ENCODE data around the gene MLLT6. TPM values are rescaled to one million over a fixed set of nuclear protein-coding genes. Genes with fewer than 3 reads are reported as not detected.

Gene MLLT6
- total and polyA plus RNA-seq, 2 of the 13 experiments (the other 11 are each of a cell fraction or from before 2014, with no cell fraction given), result 50.7 to 69.5 TPM

GRCh38 chr17:38733982-38734973 lies 29.2 kb downstream of the MLLT6 start (continued):
- peak; percentile 64 for TF ChIP-seq PCBP2 (optimal IDR thresholded peaks at IDR 0.05; ENCODE audit: low read depth, low read length, poor library complexity, severe bottlenecking)
- TF ChIP-seq ZNF543 (CRISPR knock-in tag; IDR thresholded peaks at IDR 0.05), result no peak
- no peak for TF ChIP-seq KLF16 (CRISPR knock-in tag; IDR thresholded peaks at IDR 0.05)
- no peak for TF ChIP-seq THAP7 (CRISPR knock-in tag; IDR thresholded peaks at IDR 0.05)
- no peak for TF ChIP-seq CCAR2 (optimal IDR thresholded peaks at IDR 0.05; ENCODE audit: low read depth, low read length)
- TF ChIP-seq MXD3 (CRISPR knock-in tag; IDR thresholded peaks at IDR 0.05), result no peak
- no peak for TF ChIP-seq ZNF33A (CRISPR knock-in tag; IDR thresholded peaks at IDR 0.05; ENCODE audit: borderline replicate concordance)
- TF ChIP-seq HMGXB4 (CRISPR knock-in tag; IDR thresholded peaks at IDR 0.05; ENCODE audit: borderline replicate concordance in 1 of 2, low read depth in 1 of 2), result 0 out of 4 replicates have a peak, but pooled peaks of 1 of the 2 experiments have one; percentile 50
- no peak for TF ChIP-seq MTF2 (CRISPR knock-in tag; IDR thresholded peaks at IDR 0.05; ENCODE audit: borderline replicate concordance)
- no peak for TF ChIP-seq ZNF34 (CRISPR knock-in tag; IDR thresholded peaks at IDR 0.05; ENCODE audit: borderline replicate concordance)
- no peak for TF ChIP-seq ARID4A (CRISPR knock-in tag; IDR thresholded peaks at IDR 0.05; ENCODE audit: borderline replicate concordance)
- no peak for TF ChIP-seq REPIN1 (CRISPR knock-in tag; IDR thresholded peaks at IDR 0.05; ENCODE audit: borderline replicate concordance, low read depth)
- TF ChIP-seq ZNF562 (CRISPR knock-in tag; IDR thresholded peaks at IDR 0.05; ENCODE audit: borderline replicate concordance), result no peak
- peak in 1 of 2 experiments; percentile 60; a peak in 1 of 4 replicates for TF ChIP-seq POLR2A (IDR thresholded peaks at IDR 0.05; ENCODE audit: insufficient read depth in 1 of 2, low read depth in 2 of 2, low read length in 2 of 2)
- TF ChIP-seq ZNF180 (CRISPR knock-in tag; IDR thresholded peaks at IDR 0.05; ENCODE audit: borderline replicate concordance, low read depth), result no peak
- no peak for TF ChIP-seq ZNF232 (CRISPR knock-in tag; IDR thresholded peaks at IDR 0.05; ENCODE audit: borderline replicate concordance)
- TF ChIP-seq ZNF691 (CRISPR knock-in tag; IDR thresholded peaks at IDR 0.05; ENCODE audit: borderline replicate concordance, low read depth), result no peak

Data from HepG2 (cell line).